Endothelial cell of umbilical vein (primary cell): ENCODE data around the gene TENT5C. TPM values are rescaled to one million over a fixed set of nuclear protein-coding genes. Genes with fewer than 3 reads are reported as not detected.

ENCODE experiments used
- BruUV-seq: library from RNA; stranded (reverse); fragments of 400-500 nt; replicated peaks from 2 replicates; lab custom pipeline; 2021; lab: Mats Ljungman, UMichigan
- CTCF ChIA-PET: fragments of 300-600, 350-600 bp; sonication (Branson Sonifier 250); formaldehyde crosslinking; loops from one replicate; lab custom pipeline; 2021; ENCODE audit warnings: antibody characterized with exemption, inconsistent platforms; lab: Charles Lee
- POLR2A ChIA-PET: fragments of 300-600, 350-600 bp; sonication (Branson Sonifier 250); formaldehyde crosslinking; loops from one replicate; lab custom pipeline; 2021; ENCODE audit warnings: antibody characterized with exemption, inconsistent platforms; lab: Charles Lee
- DNase-seq: peaks from one replicate; pipeline ENCODE4 v3.0.0-alpha.2; 2011; ENCODE audit warnings: low read depth, low spot score
- FAIRE-seq: peaks from 2 replicates; lab custom pipeline; 2011; peaks lifted over from hg19 to GRCh38; lab: Jason Lieb, UNC
- H2AFZ ChIP-seq: 2 replicates; pipeline ENCODE4 v1.6.0; 2012; ENCODE audit warnings: low read depth, low read length, control low read depth, inconsistent platforms
- H3K27ac ChIP-seq: 2 replicates; pipeline ENCODE4 v1.5.1; 2011; ENCODE audit warnings: low read depth, mild to moderate bottlenecking, control low read depth, low read length, moderate library complexity; ENCODE audit not compliant: insufficient read depth
- H3K27me3 ChIP-seq, 2 experiments: 2 replicates each; pipeline versions ENCODE4 v1.6.0 to v1.6.1; 2011; ENCODE audit warnings: low read length in 2 of 2, mixed read lengths in 1 of 2; ENCODE audit not compliant: control insufficient read depth in 2 of 2, insufficient read depth in 2 of 2
- H3K36me3 ChIP-seq, 2 experiments: 2 replicates in 1 of 2; 3 replicates in 1 of 2; pipeline ENCODE4 v1.5.1; 2011; ENCODE audit warnings: low read length in 2 of 2, mild to moderate bottlenecking in 1 of 2, moderate library complexity in 1 of 2; ENCODE audit not compliant: control insufficient read depth in 2 of 2, insufficient read depth in 2 of 2; ENCODE audit errors: extremely low read depth in 1 of 2
- H3K4me1 ChIP-seq: 3 replicates; pipeline ENCODE4 v1.5.1; 2011; ENCODE audit warnings: mild to moderate bottlenecking, low read length; ENCODE audit not compliant: control insufficient read depth, insufficient read depth; ENCODE audit errors: extremely low read depth
- H3K4me2 ChIP-seq: 2 replicates; pipeline ENCODE4 v1.6.1; 2011; ENCODE audit warnings: low read length, control low read depth, mixed read lengths; ENCODE audit not compliant: insufficient read depth
- H3K4me3 ChIP-seq, 3 experiments: fragments of 200-600 bp in 1 of 3; sonication (generic), shearing (Covaris generic) in 1 of 3; replicated peaks in 1 of 3; 2 replicates each; pipeline ENCODE4 v1.5.1; 2011 to 2016; ENCODE audit warnings: control low read depth in 3 of 3, low read length in 3 of 3, mild to moderate bottlenecking in 2 of 3, inconsistent platforms in 1 of 3, low read depth in 1 of 3, moderate library complexity in 1 of 3; ENCODE audit not compliant: insufficient read depth in 1 of 3
- H3K79me2 ChIP-seq: 2 replicates; pipeline ENCODE4 v1.6.0; 2012; ENCODE audit warnings: low read length, inconsistent platforms; ENCODE audit not compliant: control insufficient read depth, insufficient read depth
- H3K9ac ChIP-seq: replicated peaks from 2 replicates; pipeline ENCODE3; 2011; ENCODE audit warnings: low read length, control low read depth; ENCODE audit not compliant: insufficient read depth; ENCODE audit errors: extremely low read depth
- H3K9me1 ChIP-seq: replicated peaks from 3 replicates; pipeline ENCODE4 v1.6.0; 2011; ENCODE audit warnings: mild to moderate bottlenecking, low read length; ENCODE audit not compliant: control insufficient read depth, insufficient read depth; ENCODE audit errors: extremely low read depth
- H3K9me3 ChIP-seq: replicated peaks from 2 replicates; pipeline ENCODE4 v1.5.1; 2012; ENCODE audit warnings: low read length, inconsistent platforms; ENCODE audit not compliant: control insufficient read depth, insufficient read depth
- H4K20me1 ChIP-seq: replicated peaks from 2 replicates; pipeline ENCODE3; 2011; ENCODE audit warnings: mild to moderate bottlenecking, low read length; ENCODE audit not compliant: control insufficient read depth, insufficient read depth; ENCODE audit errors: extremely low read depth
- CTCF ChIP-seq, 2 donors: IDR thresholded peaks; 1 replicate in 1 of 2; 2 replicates in 1 of 2; pipeline ENCODE4 v1.5.1; 2011; ENCODE audit warnings: low read length in 2 of 2, mild to moderate bottlenecking in 2 of 2, moderate library complexity in 2 of 2, control low read depth in 1 of 2, inconsistent platforms in 1 of 2, low read depth in 1 of 2; ENCODE audit not compliant: insufficient read depth in 1 of 2; ENCODE audit errors: extremely low read depth in 1 of 2
- FOS ChIP-seq: IDR thresholded peaks from 2 replicates; pipeline ENCODE4 v1.6.1; 2011; ENCODE audit warnings: mild to moderate bottlenecking, low read length, moderate library complexity, borderline replicate concordance; ENCODE audit not compliant: insufficient read depth
- GATA2 ChIP-seq: IDR thresholded peaks from 2 replicates; pipeline ENCODE4 v1.7.0; 2011; ENCODE audit warnings: low read depth, mild to moderate bottlenecking, moderate library complexity, mixed read lengths, low read length; ENCODE audit not compliant: insufficient read length, insufficient read depth
- POLR2A ChIP-seq: IDR thresholded peaks from 2 replicates; pipeline ENCODE4 v1.6.1; 2012; ENCODE audit warnings: low read depth, mild to moderate bottlenecking, control low read depth, low read length
- dilution Hi-C: fragments of 300-500 bp; cut with MboI; formaldehyde crosslinking; loops from one replicate; pipeline ENCODE4 v1.15.0; 2019; ENCODE audit warnings: low sequenced_read_pairs; ENCODE audit not compliant: extremely low pct_ligation_motif_present
- intact Hi-C: fragments of 100-400 bp; cut with micrococcal nuclease; formaldehyde crosslinking; loops from one replicate; pipeline ENCODE4 v1.10.0; 2022
- polyA plus RNA-seq, 4 experiments: library from polyadenylated mRNA; depleted of rRNA in 3 of 4; stranded (reverse) in 3 of 4; unstranded in 1 of 4; fragments of >200 nt; gene quantifications; 2 replicates each; pipeline versions ENCODE4 v1.2.1 to v1.2.3, GENCODE V29; 2011 to 2012; ENCODE audit warnings: missing spikeins in 1 of 4
- total RNA-seq: library from RNA; stranded (reverse); gene quantifications from 2 replicates; pipeline ENCODE4 v1.2.3, GENCODE V29; 2021
- TF ChIP-seq, protein P1 (sequence below): IDR thresholded peaks from 2 replicates; pipeline ENCODE4 v1.6.1; 2011; ENCODE audit not compliant: insufficient read depth, insufficient read length

The TENT5C gene
- total and polyA plus RNA-seq, 2 donors (not counting 3 experiments of a cell fraction or from before 2014, with no cell fraction given) = 0.06 to 0.22 TPM

DNA sequence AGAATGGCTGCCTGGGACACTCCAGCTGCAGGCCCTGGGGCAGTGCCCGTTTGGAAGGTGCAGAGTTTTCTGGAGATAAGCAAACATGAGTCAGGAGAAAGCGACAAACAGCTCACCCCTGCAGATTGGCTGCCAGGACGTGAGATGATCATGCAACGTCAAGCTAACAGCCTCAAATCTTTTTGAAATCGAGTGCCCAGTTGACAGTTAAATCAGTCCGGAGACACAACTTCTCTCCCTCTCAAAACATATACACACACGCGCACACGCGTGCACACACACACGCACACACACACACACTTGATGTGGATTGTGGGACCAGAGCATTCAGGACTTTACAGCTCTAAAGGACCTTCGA, 49.4 kb downstream of the TENT5C start:
- Histone ChIP-seq H3K9me1 (no peaks in the 10 kb centered on the region), H3K27ac (no peak overlapping the region), H3K79me2 (no peaks in the 10 kb centered on the region), H3K4me3 (no peak overlapping the region), H2AFZ (no peak overlapping the region), H3K4me1 (peaks cover 14% of the 10 kb centered on the region), H3K36me3 (no peaks in the 10 kb centered on the region), H3K9ac (no peak overlapping the region), H3K27me3 (no peaks in the 10 kb centered on the region), H3K4me2 (no peak overlapping the region), H4K20me1 (no peaks in the 10 kb centered on the region), H3K9me3 (no peaks in the 10 kb centered on the region)
- dilution Hi-C loops = no loop called here
- TF ChIP-seq FOS = no peak
- ChIA-PET CTCF (interaction anchor here (1.2 to 1.5 kb wide), 3 partner anchors 15 to 121 kb away, joined by 4 to 5 read pairs (median 5); no protein-coding TSS in a partner anchor), POLR2A (no interaction called here)
- FAIRE-seq = no peak
- intact Hi-C loops = loop anchor here (2.0 kb wide), 1 partner anchor 16 kb away; no protein-coding TSS in a partner anchor
- DNase-seq = no peak
- BruUV-seq = no TSS peak

DNA sequence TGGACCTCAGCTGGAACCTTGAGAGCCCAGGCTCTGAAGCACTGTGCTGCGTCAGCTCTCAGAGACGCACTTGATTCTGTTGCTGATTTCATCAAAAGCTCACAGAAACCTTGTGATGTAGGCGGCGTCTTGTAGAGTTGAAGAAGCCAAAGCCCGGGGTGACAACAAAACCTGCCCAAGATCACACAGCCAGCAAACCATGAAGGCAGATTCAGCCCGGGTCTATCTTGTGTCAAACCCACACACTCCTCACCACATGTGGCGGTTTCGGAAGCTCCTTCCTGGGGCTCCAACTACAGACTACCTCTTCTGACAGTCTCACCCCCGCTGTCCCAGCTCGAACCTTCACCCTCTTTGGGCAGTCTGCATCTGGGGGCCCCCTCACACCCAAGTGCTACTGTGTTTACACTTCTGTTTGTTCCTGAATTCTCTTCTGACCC, 50.4 kb downstream of the TENT5C start:
- Histone ChIP-seq H3K4me3 (no peak overlapping the region), H3K27me3 (peaks cover 0 to 2% of the 10 kb centered on the region in 2 experiments), H3K36me3 (no peaks in the 10 kb centered on the region), H3K27ac (no peak overlapping the region), H3K9ac (no peak overlapping the region), H3K9me1 (no peaks in the 10 kb centered on the region), H2AFZ (no peak overlapping the region), H3K4me1 (peaks cover 14% of the 10 kb centered on the region), H3K4me2 (no peak overlapping the region), H3K79me2 (no peaks in the 10 kb centered on the region), H4K20me1 (no peaks in the 10 kb centered on the region), H3K9me3 (no peaks in the 10 kb centered on the region)
- BruUV-seq = no TSS peak
- POLR2A ChIA-PET = interaction anchor here (1.3 kb wide), 1 partner anchor 50 kb away, joined by 3 read pairs; the partner anchor contains the start of gene TENT5C
- no peak for FAIRE-seq
- TF ChIP-seq GATA2 (no peak), POLR2A (no peak), CTCF (IDR thresholded peaks at IDR 0.05; ENCODE audit: extremely low read depth in 1 of 2, insufficient read depth in 1 of 2, low read depth in 1 of 2, low read length in 2 of 2) (no peak)
- TF ChIP-seq, protein P1, sequence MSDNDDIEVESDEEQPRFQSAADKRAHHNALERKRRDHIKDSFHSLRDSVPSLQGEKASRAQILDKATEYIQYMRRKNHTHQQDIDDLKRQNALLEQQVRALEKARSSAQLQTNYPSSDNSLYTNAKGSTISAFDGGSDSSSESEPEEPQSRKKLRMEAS = no peak
- dilution Hi-C loops = no loop called here
- DNase-seq = no peak
- intact Hi-C loops = no loop called here
- CTCF ChIA-PET = interaction anchor here (0.8 to 1.5 kb wide), 5 partner anchors 9 to 22 kb away, joined by 3 to 5 read pairs (median 4); no protein-coding TSS in a partner anchor
